Lower leg skin (tissue), 4 donors: Measurements from ENCODE around the gene PSMA1. TPM values are rescaled to one million over a fixed set of nuclear protein-coding genes. Genes with fewer than 3 reads are reported as not detected.

Experiments used
- DNase-seq, 2 donors: peaks; one replicate each; pipeline ENCODE4 v3.0.0-alpha.2; 2019; ENCODE audit warnings: low spot score in 2 of 2
- H3K4me3 ChIP-seq: fragments of 200-600 bp; sonication (generic); 2 replicates; pipeline ENCODE4 v1.5.1; 2017; ENCODE audit warnings: mild to moderate bottlenecking, low read depth; ENCODE audit not compliant: poor library complexity, severe bottlenecking
- POLR2A ChIP-seq, 2 donors: fragments of 450-650 bp; IDR thresholded peaks; one replicate each; pipeline ENCODE4 v1.6.1; 2016 to 2017; ENCODE audit warnings: antibody characterized with exemption in 2 of 2, mild to moderate bottlenecking in 1 of 2, moderate library complexity in 1 of 2
- WGBS, 2 donors: methylation state at CpG; one replicate each; pipeline ENCODE4 v1.1.5; 2018; 5-methylcytosine and 5-hydroxymethylcytosine counted together
- intact Hi-C: fragments of 100-400 bp; cut with DNase I; formaldehyde crosslinking; loops from one replicate; pipeline ENCODE4 v1.15.0; 2023; ENCODE audit warnings: low total_unique reads
- total RNA-seq, 4 donors: library from RNA; depleted of rRNA; stranded (reverse); fragments of >200 nt; gene quantifications; one replicate each; pipeline ENCODE4 v1.1.0, GENCODE V29; 2016
- TF ChIP-seq, protein P1 (sequence below), 3 donors: fragments of 450-650 bp; IDR thresholded peaks; one replicate each; pipeline ENCODE4 v1.5.1; 2016; ENCODE audit warnings: antibody characterized with exemption in 3 of 3, mild to moderate bottlenecking in 3 of 3, moderate library complexity in 2 of 3

PSMA1 gene
- total RNA-seq, 4 donors from 2014 or later: 73.7 to 103 (median 86.0) TPM

DNA sequence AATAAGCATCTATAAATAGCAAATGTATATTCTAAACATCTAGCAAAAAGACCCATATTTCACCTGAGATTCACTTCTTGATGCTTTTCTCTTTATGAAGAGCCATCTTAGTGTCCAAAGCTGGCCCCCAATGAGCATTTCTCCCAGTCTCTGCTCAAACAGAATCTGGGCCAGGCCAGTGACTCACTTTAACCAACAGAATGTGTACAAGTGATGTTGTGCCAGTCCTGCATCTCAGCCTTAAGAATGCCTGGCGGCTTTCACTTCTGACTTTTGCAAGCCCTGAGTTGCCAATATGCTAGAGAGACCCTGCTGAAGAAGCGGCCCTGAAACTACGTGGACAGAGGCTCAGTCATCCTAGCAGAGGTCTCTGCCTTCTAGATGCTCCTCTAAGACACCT lies 13.7 kb downstream of the PSMA1 start:
- H3K4me3 ChIP-seq: no peak overlapping the region
- TF ChIP-seq, protein P1, sequence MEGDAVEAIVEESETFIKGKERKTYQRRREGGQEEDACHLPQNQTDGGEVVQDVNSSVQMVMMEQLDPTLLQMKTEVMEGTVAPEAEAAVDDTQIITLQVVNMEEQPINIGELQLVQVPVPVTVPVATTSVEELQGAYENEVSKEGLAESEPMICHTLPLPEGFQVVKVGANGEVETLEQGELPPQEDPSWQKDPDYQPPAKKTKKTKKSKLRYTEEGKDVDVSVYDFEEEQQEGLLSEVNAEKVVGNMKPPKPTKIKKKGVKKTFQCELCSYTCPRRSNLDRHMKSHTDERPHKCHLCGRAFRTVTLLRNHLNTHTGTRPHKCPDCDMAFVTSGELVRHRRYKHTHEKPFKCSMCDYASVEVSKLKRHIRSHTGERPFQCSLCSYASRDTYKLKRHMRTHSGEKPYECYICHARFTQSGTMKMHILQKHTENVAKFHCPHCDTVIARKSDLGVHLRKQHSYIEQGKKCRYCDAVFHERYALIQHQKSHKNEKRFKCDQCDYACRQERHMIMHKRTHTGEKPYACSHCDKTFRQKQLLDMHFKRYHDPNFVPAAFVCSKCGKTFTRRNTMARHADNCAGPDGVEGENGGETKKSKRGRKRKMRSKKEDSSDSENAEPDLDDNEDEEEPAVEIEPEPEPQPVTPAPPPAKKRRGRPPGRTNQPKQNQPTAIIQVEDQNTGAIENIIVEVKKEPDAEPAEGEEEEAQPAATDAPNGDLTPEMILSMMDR (IDR thresholded peaks at IDR 0.05): no peak
- TF ChIP-seq POLR2A (IDR thresholded peaks at IDR 0.05): no peak
- WGBS, 2 donors: 76 to 96% methylated on average over 3 of the region's 3 CpGs
- DNase-seq: no peak
- intact Hi-C loops: no loop called here

DNA sequence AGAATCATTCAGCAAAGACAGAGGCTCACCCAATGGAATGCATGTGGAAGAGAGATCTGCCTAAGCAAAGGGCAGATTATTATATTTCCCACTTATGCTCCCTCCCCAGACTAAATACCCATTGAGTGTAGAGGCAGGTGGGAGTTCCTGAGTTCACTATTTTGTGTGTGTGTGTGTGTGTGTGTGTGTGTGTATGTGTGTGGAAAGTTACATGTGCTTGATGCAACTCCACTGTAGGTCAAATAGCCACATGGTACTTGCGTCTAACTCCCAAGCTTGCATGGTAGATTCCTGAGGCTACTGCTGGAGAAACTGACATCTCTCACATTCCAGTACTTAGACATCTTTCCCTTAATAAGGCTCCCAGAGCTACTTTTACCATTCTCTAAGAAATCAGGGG lies 17.2 kb downstream of the PSMA1 start:
- WGBS, 2 donors: 90 to 95% methylated on average over 1 of the region's 1 CpG
- DNase-seq: no peak
- intact Hi-C loops: no loop called here
- TF ChIP-seq, protein P1 (IDR thresholded peaks at IDR 0.05): no peak
- no peak for TF ChIP-seq POLR2A (IDR thresholded peaks at IDR 0.05)
- H3K4me3 ChIP-seq: no peak overlapping the region

DNA sequence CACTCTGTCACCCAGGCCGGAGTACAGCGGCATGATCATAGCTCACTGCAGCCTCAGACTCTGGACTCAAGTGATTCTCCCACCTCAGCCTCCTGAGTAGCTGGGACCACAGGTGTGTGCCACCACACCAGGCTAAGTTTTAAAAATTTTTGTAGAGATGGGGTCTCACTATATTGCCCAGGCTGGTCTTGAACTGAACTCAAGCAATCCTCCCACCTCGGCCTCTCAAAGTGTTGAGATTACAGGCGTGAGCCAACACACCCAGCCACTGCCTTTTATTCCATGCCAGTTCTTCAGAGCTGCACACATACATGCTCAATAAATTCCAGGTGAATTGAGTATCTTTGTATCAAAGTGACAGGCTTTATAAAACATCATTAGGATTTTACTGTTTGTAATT lies 18.1 kb downstream of the PSMA1 start:
- intact Hi-C loops: no loop called here
- 93 to 96% methylated on average over 4 of the region's 4 CpGs for WGBS, 2 donors

DNA sequence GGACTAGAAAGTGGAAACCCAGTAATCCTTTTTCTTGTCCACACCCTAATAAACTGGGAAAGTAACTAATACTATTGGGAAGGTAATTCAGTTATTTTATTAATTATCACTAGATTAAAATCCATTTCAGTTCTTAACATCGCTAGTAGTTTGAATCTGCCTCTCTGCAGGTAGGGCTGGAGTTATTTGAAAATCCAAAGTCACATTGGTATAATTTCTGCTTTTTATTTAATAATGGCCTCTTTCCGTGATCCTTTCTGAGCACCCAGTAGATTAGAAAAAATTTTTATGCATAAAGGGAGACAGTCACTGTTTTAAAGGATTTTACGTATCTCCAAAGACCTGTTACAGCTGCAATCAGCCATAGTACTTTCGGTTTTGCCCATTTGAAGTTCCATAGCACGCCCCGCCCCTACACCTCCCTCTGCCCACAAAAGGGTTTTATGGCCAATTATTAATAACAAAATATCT lies 20.0 kb downstream of the PSMA1 start:
- no peak for TF ChIP-seq POLR2A (IDR thresholded peaks at IDR 0.05)
- TF ChIP-seq, protein P1 (IDR thresholded peaks at IDR 0.05): no peak
- 0 to 1% methylated on average over 6 of the region's 6 CpGs for WGBS, 2 donors
- H3K4me3 ChIP-seq: peak overlapping the region; percentile 91
- intact Hi-C loops: no loop called here
- DNase-seq: peak in 1 of 2 donors; percentile 35

More for the DNA sequence above, 18.1 kb downstream of the PSMA1 start:
- TF ChIP-seq, protein P1 (IDR thresholded peaks at IDR 0.05): no peak
- TF ChIP-seq POLR2A (IDR thresholded peaks at IDR 0.05): no peak
- H3K4me3 ChIP-seq: no peak overlapping the region
- no peak for DNase-seq

DNA sequence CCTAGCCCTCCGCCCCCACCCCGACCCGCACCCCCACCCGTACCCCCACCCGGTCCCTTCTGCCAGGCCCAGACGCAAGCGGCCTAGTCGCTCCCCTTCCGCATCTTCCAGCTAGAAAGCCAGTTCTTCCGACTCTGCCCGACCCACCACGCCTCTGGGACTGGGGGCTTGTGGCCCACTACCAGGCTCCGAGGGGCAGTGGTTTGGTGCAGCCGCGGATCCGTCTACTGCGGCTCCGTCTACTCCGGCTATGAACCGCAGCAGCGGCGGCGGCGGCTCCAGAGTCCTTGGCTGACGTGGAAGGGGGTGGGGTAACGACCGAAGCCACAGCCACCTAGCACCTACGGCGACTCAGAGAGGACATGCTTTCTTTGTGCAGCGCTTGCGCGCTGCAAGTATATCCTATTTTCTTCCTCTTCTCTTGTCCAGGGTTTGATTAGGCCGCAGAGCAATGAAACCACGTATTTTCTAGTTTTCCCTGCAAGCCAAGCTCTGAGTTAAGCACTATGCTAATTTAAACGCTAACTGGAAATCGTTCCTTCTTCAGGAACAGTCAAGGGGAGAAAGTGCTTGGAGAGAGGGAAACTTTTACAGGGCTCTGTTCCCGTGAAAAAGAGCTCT lies 20.5 kb downstream of the PSMA1 start, which contains the start of gene COPB1:
Gene COPB1, minus strand, starts transcription at position 252 of the 621 bp plus-strand sequence. CDS start 883 bp downstream, outside the sequence.
- H3K4me3 ChIP-seq: peak within 1 kb of the TSS; percentile 91

More for the DNA sequence above, 20.5 kb downstream of the PSMA1 start, which contains the start of gene COPB1:
- WGBS, 2 donors: 0 to 1% methylated on average over 19 to 30 of the region's 37 CpGs
- intact Hi-C loops: no loop called here
- no peak for TF ChIP-seq POLR2A (IDR thresholded peaks at IDR 0.05)
- TF ChIP-seq, protein P1 (IDR thresholded peaks at IDR 0.05): no peak
- peak; percentile 90 to 98 for DNase-seq
